HG03175 (cell line): Measurements from ENCODE around the gene GTF3A.

ENCODE experiments used
- ATAC-seq: cut with Tn5 transposase; IDR thresholded peaks from one replicate; pipeline ENCODE4 v1.9.1; 2021; ENCODE audit warnings: mild to moderate bottlenecking, moderate library complexity; ENCODE audit not compliant: unreplicated experiment

The GTF3A gene

DNA sequence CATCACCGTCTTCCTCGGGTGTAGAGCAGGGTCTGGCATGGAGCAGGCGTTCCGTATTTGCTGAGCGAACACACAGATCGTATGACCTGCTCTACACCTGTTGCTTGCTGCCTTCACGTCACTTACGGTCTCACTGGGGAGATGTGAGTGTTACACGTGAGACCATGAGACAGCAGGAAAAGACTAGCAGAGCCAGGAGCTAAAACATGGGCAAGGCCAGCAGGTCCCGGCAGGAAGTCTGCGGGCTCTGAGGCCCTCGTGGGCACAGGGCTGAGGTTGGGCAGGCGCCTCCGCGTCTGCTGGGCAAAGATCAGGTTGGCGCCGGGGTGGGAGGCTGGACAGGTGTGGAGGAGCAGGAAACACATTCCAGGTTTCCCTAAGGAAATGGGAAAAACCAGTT, 19.7 kb upstream of the GTF3A start:
- ATAC-seq: no peak

DNA sequence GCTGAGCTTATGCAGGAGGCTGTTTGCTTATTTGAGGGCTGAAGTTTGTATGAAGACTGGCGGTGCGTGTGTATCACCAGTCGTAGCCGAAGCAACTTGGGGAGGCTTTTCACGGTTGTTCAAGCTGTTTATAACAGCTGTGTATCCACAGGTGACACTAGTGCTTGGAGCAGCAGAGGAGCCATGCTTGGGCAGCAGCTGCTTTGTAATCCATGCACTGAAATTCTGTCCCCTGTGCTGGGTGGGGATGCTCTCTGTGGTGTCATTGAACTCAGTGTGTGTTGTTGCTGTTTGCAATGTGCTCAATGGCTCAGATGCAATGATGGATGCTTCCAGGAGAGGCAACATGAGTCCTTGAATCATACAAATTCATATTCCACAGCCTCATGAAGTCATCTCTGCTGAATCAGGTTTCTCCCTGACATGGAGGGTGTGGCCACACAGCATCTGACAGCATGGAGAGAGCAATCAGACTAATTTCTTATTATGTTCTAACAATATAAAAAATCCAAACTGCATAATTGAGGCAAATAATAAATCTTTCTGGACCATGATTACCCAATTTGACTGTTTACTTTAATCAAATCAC, 18.8 kb upstream of the GTF3A start:
- no peak for ATAC-seq

DNA sequence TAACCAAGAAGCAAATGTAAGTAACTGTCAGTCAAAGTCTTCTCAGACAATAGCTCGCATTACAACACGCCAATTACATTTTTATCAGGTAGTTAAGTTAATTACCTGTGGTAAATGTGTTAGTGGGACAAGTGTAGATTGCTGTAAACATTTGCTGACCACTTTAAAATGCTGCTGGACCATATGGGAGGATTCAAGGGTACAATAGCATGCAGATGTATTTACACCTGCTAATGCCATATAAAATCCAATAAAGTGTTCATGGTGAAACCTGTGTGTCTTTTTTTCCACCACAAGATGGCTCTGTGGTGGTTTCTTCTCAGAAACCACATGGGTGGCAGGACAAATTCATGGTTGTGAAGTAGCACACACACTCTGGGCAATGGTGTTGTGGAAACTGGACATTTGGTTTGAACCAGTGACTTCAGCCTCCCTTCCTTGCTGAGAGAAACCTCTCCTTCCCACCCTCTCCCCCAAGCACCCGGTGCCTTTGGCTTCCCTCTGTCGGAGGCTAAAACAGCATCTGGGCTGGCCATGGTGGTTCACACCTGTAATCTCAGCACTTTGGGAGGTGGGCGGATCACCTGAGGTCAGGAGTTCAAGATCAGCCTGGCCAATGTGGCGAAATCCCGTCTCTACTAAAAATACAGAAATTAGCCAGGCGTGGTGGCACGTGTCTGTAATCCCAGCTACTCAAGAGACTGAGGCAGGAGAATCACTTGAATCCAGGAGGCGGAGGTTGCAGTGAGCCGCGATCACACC, 18.1 kb upstream of the GTF3A start:
- peak; percentile 56 for ATAC-seq

DNA sequence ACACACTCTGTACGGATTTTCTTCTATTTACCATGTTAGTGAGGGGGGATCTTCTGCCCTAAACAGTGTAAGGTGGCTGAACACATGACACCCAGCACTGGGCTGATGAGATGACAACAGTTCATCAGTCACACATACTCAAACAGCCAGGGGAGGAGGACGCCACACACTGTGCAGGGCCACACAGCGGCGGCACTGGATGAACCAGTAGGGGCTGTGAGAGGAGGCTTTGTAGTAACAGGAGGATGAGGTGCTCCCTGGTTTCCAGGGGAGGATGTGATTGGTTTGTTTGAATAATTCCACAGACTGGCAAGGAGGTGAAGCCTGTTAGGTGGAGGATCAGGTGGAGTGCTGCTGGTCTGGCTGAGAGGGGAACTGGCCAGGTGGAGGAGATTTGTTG, 16.3 kb upstream of the GTF3A start:
- ATAC-seq: no peak

DNA sequence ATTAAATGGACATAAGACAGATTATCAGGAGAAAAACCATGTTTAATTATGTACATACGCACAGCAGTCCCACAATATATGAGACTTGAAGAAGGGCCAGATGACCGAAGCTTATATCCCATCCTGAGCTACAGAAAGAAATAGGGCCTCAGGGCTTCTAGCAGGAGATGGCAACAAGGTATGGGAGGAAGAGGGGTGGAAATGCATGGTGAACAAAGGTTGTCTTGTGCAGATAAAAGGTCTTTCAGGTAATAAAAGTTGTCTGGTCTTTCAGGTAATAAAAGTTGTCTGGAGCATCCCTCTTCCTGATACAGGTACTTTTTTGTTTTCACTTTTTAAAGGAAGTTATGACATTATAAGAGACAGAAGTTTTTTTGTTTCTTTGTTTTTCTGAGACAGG, 15.4 kb upstream of the GTF3A start:
- no peak for ATAC-seq

DNA sequence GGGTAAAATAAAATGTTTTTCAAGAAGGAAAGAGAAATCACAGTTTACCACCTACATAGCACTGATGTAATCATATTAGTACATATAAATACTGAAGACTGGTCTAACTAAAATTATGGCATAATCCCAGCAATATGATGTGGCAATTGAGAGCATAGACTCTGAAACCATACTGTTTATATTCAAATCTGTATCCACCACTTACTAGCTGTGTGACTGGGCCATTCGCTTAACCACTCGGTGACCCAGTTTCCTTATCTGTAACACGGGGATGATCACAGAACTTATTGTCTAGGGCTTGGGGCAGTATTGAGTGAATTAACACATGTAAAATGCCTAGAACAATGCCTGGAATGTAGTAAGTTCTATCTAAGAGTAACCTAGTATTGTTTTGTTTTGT, 13.1 kb upstream of the GTF3A start:
- no peak for ATAC-seq

DNA sequence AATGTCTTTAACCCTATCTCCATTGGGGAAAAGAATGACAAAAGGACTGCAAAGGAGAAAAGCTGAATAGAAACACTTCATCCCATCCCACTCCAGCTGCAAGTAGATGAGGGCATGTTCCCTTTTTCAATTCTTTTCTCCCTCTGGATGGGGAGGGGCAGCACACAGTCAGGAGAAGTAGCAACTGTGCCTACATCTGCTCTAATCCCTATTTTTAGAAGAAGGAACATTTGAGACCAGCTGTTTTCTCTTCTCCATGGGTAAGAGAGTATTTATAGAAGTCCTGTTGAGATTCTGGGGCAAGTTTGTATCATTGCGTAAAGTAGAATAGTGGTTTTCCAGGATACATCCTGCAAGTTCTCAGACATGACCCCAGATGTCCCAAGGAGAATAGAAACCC, 9.3 kb upstream of the GTF3A start:
- ATAC-seq: no peak

DNA sequence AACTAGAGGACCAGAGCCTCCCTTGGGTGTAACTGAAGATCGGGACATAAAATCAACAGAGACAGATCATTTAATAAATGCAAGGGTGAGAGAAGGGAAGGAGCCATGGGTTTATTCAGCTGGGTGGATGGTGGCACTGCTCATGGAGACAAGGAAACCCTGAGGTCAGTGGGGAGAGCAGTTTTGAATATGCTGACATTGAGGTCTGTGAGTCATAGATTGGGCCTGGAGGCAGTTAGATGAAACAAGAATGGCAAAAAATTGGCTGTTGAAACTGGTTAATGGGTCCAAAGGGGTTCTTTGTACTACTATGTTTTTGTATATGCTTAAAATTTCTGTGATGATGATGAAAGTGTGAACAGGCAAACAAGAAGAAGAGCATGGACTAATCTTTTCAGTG, 5.1 kb upstream of the GTF3A start:
- no peak for ATAC-seq

DNA sequence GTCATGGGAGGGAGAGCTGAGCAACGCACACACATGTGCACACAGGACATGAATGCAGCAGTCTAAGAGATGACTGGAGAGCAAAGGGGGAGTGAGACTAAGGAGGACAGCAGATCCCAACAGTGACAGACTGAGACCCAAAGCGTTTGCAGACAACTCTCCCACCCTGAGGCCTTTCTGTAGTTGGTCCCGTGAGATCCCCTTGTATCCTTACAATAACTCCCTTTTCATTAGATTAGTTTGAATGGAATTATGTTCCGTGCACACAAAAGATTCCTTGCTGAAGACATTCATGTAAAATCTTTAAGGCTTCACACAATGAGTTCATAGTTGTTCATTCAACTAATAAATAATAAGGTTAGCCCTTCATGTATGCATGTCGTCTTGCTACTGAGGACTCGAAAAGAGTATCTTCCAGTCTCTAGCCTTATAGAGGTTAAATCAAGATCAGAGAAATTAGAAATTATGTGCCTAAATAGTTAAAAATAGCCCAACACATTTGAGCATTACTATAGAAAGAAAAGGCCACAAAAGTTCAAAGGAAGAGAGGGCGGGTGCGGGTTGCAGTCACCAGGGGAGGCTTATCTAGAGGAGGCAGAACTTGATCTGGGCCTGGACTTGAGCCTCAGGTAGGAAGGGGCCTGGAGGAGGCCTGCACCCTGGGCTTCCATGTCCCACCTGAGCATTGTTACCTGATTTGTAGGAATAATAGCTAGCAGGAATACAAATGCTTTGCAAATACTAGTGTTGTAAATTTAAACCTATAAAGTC, 3.1 kb upstream of the GTF3A start:
- no peak for ATAC-seq

DNA sequence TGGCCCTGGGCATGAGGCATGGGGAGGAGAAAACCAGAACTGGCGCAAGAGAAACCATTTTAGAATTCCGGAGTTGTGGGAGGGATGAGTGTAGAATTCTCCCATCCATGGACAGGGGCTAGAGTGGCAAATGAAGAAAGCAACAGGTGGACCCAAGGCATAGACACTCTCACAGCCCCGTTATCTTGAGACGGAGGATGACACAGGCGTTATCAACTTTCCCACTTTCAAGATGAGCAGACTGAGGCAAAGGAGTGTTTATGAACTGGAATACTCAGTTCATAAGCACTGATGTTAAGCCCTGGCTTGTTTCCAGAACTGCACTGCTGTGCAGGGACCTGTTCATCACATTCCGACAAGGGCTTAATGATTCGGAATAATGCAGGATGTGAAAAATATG, 1.1 kb upstream of the GTF3A start:
- ATAC-seq: no peak

DNA sequence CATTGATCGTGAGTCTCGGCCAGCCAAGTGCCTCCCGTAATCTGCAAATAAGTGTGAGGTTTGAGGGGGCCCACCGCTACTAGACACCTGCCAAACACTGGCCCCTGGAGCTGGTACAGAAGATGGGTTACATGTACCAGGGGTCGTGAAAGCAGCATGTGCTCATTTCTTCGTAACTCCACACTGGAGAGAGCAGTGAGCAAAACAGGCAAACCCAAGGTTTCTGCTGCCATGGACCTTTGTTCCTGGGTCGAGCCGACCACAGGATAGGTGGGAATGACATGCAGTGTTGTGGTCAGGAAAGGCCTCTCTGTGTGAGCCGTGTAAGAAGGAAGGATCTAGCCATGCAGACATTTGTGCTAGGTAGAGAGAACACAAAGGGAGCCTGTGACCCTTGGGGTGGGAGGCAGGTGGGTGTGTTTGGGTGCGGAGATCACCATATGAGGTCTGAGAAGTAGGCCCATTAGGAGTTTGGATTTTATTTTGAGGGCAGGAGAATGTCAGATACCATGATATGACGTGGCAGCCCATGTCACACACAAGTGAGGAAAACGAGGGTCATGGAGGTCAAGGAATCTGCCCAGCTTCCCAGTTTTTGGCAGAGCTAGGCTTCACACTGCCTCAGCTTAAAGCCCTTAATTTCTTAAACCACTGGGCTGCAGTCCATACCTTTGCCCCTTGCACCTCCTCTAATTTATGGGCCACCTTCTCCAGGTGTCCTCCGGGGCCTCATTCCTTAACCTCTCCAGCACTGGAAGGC, 919 bp downstream of the GTF3A start:
- no peak for ATAC-seq

DNA sequence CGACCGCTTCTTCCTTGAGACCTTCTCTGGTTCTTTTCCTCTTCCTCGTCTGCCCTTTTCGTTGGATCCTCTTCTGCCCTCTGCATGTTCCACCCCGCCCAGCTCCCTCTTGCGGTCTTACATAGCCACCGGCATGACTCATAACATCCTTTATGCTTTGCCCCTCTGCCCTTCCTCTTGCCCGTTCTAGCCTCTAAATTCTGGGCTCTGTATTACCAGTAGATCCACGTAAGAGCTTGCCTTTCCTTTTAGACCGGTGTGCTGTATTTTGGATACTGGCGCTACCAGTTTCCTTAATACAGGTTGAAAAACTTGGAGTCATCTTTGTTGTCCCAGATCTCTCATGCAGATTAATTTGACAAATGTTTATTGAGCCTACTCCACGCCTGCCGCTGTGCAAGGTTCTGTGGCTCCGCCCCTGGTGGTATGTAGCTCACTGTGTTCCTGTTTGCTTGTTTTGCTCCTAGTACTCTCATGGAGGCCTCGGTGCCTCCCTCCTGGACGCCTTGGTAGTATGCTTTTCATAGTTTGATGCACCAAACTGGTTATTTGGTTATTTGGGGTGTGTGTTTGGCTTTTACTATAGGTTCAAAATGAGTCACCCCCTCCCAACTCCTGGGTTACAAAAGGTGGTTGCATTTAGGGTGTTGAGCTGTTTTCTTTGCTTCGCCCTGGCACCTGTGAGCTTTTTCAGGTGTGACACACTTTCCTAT, 1.7 kb downstream of the GTF3A start:
- ATAC-seq: peak; percentile 69

DNA sequence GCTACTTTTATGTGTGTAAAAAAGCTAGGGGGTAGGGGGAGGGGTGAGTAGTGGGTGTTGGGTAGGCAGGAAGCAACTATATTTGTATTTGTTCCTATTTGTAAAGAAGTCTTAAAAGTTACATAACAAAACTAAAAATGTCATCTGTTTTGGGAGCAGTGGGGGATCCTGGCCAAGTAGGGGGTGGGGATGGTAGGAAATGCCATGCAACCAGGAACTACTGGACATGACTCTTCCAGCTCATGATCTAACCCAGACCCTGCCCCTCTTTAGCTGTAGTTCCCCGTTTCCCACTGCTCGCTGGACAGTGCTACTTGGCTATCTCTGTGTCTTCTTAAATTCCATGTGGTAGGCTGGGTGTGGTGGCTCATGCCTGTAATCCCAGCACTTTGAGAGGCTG, 3.2 kb downstream of the GTF3A start:
- ATAC-seq: no peak

DNA sequence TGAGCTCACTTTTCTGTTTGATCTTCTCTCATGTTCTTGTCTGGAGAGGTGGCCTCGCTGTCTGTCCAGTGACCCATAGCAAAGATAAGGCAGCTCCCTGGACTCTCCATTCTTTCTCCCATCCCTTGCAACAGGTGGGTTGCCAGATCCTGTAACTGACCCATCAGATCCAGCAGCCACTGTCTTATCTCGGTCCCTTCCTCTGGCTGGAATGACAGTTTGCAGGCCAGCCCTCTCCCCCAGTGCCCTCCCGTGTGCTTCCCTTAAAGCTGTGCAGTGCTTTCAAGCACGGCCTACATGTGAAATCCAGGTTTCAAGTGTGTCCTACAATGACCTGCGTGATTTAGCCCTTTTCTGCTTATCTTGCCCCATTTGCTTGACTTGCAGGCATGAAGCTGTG, 3.7 kb downstream of the GTF3A start:
- ATAC-seq: no peak

DNA sequence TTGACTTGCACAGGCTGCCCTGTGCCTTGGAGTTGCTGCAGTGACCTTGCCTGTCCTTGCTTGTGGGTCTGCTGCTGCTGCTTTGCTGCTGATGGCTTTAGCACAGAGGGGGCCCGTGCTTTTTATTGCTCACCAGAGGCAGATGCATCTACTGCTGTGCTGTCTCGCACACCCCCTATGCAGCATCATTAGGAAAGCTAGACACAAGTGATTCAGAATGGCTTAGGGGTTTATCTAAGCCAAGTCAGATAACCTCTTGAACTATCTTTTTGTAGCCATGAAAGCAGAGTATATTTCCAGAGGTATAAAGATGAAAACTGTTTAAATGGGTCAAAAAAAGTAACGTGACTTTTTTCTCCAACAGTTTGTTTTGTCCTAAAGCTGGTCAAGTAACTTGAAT, 7.8 kb downstream of the GTF3A start:
- no peak for ATAC-seq

DNA sequence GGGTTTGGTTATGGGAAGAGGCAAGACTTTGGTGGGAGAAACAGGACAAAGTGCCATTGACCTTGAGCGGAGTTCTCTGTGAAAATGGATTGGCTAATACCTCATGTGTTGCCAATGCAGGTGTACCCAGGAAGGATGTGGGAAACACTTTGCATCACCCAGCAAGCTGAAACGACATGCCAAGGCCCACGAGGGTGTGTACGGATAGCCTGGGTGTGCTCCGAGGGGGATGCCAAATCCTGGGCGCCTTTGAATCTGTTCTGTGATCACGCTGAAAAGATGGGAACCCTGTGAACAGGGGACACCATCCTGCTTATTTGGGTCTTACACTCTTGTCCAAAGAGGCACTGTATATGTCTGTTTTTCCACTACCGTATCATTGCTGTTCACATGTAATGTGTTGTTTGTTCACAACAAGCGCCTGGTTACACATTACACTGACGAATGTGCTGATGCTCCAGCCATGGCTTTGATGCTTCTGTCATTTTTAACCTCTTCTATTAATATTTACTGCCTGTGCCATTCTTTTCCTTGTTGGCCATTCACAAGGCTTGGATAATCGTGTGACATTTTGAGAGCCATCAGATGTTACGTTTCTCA, 8.3 kb downstream of the GTF3A start:
- no peak for ATAC-seq

DNA sequence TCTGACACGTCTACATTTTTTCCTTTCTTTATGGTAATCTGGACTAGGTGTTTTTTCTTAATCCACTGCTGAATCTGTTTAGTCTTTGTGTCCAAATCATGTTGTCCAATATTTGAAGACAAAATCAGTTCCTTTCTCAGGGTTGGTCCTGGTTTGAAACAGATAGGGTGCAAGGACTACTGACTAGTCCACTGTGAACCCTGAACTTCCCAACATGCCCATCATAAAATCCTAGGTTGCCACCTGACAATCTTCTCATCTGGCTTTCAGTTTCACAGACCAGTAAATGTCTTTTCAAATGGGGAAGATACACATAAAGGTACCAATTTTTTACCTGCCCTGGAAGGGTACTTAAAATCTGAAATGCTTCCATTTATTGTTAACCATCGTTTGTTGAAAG, 12.7 kb downstream of the GTF3A start:
- no peak for ATAC-seq

DNA sequence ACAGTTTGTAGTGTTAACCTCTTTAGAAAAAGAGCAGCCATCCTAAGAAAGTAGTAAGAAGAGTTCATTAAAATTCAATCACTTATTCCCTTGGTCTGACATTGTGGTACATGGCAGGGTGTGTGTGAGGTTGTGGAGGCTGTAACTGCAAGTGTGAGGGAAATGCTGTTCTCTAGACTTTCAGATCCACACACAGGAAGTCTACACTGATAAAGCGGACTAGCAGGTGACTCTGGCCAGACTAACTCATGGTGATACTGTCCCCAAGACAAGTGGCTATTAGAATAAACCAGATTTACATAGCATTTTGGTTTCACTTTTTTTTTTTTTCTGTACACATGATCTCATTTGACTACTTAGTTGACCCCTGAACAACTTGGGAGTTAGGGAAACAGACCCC, 16.0 kb downstream of the GTF3A start:
- no peak for ATAC-seq

DNA sequence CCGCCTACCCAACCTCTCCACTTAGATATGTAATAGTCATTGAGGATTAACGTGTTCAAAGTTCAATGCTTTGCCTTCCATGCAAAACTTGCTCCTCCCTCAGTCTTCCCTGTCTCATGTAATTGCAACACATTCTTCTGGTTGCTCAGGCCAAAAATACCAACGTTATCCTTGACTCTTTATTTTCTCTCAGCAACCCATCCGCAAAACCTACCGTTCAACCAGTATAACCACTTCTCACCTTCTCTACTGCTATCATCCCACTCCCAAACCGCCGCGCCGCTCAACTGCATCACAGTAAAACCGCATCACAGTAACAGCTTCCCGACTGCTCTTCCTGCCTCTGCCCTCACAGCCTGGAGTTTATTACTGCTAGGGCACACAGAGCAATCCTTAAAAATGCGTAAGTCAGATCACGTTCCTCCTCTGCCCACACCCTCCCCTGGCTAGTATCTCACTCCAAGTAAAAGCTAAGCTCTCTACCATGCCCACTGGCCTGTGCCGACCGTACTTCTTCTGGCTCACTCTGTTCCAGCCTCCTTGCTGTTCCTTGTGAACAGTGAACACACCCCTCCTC, 17.7 kb downstream of the GTF3A start:
- no peak for ATAC-seq

DNA sequence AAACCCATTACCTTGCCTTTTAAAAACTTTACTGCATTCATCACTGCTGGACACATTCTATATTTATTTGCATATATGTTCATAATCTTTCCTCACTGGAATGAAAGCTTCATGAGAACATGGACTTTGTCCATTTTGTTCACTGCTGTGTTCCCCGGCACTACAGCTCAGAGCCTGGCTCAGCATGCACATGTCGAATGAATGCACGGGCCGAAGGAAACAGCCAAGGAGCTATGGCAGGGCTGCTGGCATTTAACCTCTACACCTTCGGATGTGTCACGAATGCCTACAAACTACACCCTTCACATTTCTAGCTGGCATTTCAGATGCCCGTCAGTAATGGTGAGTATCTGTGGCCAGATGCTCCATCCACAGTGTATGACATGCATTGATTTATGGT, 18.4 kb downstream of the GTF3A start:
- ATAC-seq: no peak
